MM.1S (cell line): ENCODE results near the gene ARHGAP26.

ENCODE experiments used
- DNase-seq: peaks from one replicate; pipeline ENCODE4 v3.0.0-alpha.2; 2015
- H2AFZ ChIP-seq: fragments of 300-600 bp; sonication (generic); 2 replicates; pipeline ENCODE4 v1.6.0; 2016; ENCODE audit warnings: antibody characterized with exemption, low read length
- H3F3A ChIP-seq: fragments of 300-600 bp; sonication (generic); 2 replicates; pipeline ENCODE4 v1.6.1; 2016; ENCODE audit warnings: mild to moderate bottlenecking, antibody characterized with exemption, low read length, moderate library complexity, mixed read lengths; ENCODE audit not compliant: insufficient read depth
- H3K27ac ChIP-seq: fragments of 300-600 bp; sonication (generic); 2 replicates; pipeline ENCODE4 v1.5.1; 2016; ENCODE audit warnings: mild to moderate bottlenecking, low read length
- H3K27me3 ChIP-seq: fragments of 300-600 bp; sonication (generic); replicated peaks from 2 replicates; pipeline ENCODE4 v1.6.0; 2016; ENCODE audit warnings: low read length; ENCODE audit not compliant: insufficient read depth
- H3K36me3 ChIP-seq: fragments of 300-600 bp; sonication (generic); replicated peaks from 2 replicates; pipeline ENCODE4 v1.6.1; 2016; ENCODE audit warnings: mild to moderate bottlenecking, low read length, mixed read lengths; ENCODE audit not compliant: insufficient read depth
- H3K4me1 ChIP-seq: fragments of 300-600 bp; sonication (generic); 2 replicates; pipeline ENCODE4 v1.6.1; 2016; ENCODE audit warnings: low read length, mixed read lengths
- H3K4me2 ChIP-seq: fragments of 300-600 bp; sonication (generic); 2 replicates; pipeline ENCODE4 v1.6.0; 2016; ENCODE audit warnings: low read depth, low read length
- H3K4me3 ChIP-seq: fragments of 300-600 bp; sonication (generic); 2 replicates; pipeline ENCODE4 v1.5.1; 2016; ENCODE audit warnings: low read length, mixed read lengths
- H3K79me2 ChIP-seq: fragments of 300-600 bp; sonication (generic); 2 replicates; pipeline ENCODE4 v1.6.1; 2016; ENCODE audit warnings: mixed run types, low read length, mixed read lengths
- H3K9ac ChIP-seq: fragments of 300-600 bp; sonication (generic); 2 replicates; pipeline ENCODE4 v1.6.1; 2016; ENCODE audit warnings: low read length, mixed read lengths
- H3K9me2 ChIP-seq: fragments of 300-600 bp; sonication (generic); replicated peaks from 2 replicates; pipeline ENCODE4 v1.6.1; 2016; ENCODE audit warnings: mild to moderate bottlenecking, low read length, mixed read lengths; ENCODE audit not compliant: insufficient read depth
- H3K9me3 ChIP-seq: fragments of 300-600 bp; sonication (generic); replicated peaks from 2 replicates; pipeline ENCODE4 v1.6.1; 2016; ENCODE audit warnings: mild to moderate bottlenecking, low read length, mixed read lengths; ENCODE audit not compliant: insufficient read depth
- H4K20me1 ChIP-seq: fragments of 300-600 bp; sonication (generic); 2 replicates; pipeline ENCODE4 v1.6.1; 2016; ENCODE audit warnings: mild to moderate bottlenecking, low read length, moderate library complexity, mixed read lengths; ENCODE audit not compliant: insufficient read depth
- CTCF ChIP-seq: fragments of 300-600 bp; sonication (generic); IDR thresholded peaks from 2 replicates; pipeline ENCODE4 v1.5.1; 2016; ENCODE audit warnings: antibody characterized with exemption, low read length, mixed read lengths
- EZH2 ChIP-seq: fragments of 300-600 bp; sonication (generic); optimal IDR thresholded peaks from 2 replicates; pipeline ENCODE3; 2017; ENCODE audit warnings: low read depth, mild to moderate bottlenecking, antibody characterized with exemption, low read length, mixed read lengths
- EZH2phosphoT487 ChIP-seq: fragments of 300-600 bp; sonication (generic); IDR thresholded peaks from 2 replicates; pipeline ENCODE4 v1.6.1; 2018; ENCODE audit warnings: antibody characterized with exemption, low read length

The ARHGAP26 gene

GRCh38 chr5:143026380-143026779 is 256.2 kb downstream of the ARHGAP26 start:
- H3K4me1 ChIP-seq = peaks cover 13% of the 10 kb centered on the region
- H3F3A ChIP-seq = no peaks in the 10 kb centered on the region
- H3K9ac ChIP-seq = no peak overlapping the region
- no peaks in the 10 kb centered on the region for H3K9me2 ChIP-seq
- no peak for DNase-seq
- H3K4me2 ChIP-seq = no peak overlapping the region
- TF ChIP-seq CTCF (no peak), EZH2phosphoT487 (no peak), EZH2 (no peak)
- H3K36me3 ChIP-seq = no peaks in the 10 kb centered on the region
- H4K20me1 ChIP-seq = no peaks in the 10 kb centered on the region
- H3K27ac ChIP-seq = no peak overlapping the region
- no peaks in the 10 kb centered on the region for H3K27me3 ChIP-seq
- H2AFZ ChIP-seq = no peak overlapping the region
- no peaks in the 10 kb centered on the region for H3K9me3 ChIP-seq
- no peaks in the 10 kb centered on the region for H3K79me2 ChIP-seq
- no peak overlapping the region for H3K4me3 ChIP-seq

- no peaks in the 10 kb centered on the region for H3K36me3 ChIP-seq
- no peaks in the 10 kb centered on the region for H3K9me3 ChIP-seq
- peaks cover 13% of the 10 kb centered on the region for H3K4me1 ChIP-seq
- H2AFZ ChIP-seq = no peak overlapping the region
- no peaks in the 10 kb centered on the region for H3F3A ChIP-seq
- H3K9me2 ChIP-seq = no peaks in the 10 kb centered on the region
- DNase-seq = no peak
- H3K4me3 ChIP-seq = no peak overlapping the region
- H3K27me3 ChIP-seq = no peaks in the 10 kb centered on the region
- no peaks in the 10 kb centered on the region for H3K79me2 ChIP-seq
- no peak overlapping the region for H3K9ac ChIP-seq
- no peak overlapping the region for H3K4me2 ChIP-seq
- no peak for TF ChIP-seq CTCF
- no peak for TF ChIP-seq EZH2
- no peak overlapping the region for H3K27ac ChIP-seq
- H4K20me1 ChIP-seq = no peaks in the 10 kb centered on the region
Measured at GRCh38 chr5:143029293-143029692, 259.1 kb downstream of the ARHGAP26 start.

- no peak overlapping the region for H2AFZ ChIP-seq
- H3K27me3 ChIP-seq = no peaks in the 10 kb centered on the region
- no peak overlapping the region for H3K4me3 ChIP-seq
- no peaks in the 10 kb centered on the region for H4K20me1 ChIP-seq
- H3K36me3 ChIP-seq = no peaks in the 10 kb centered on the region
- H3K4me2 ChIP-seq = peak overlapping the region; percentile 15; the same call in 1 of the 2 replicates
- no peak overlapping the region for H3K27ac ChIP-seq
- H3K9ac ChIP-seq = no peak overlapping the region
- H3K9me3 ChIP-seq = no peaks in the 10 kb centered on the region
- TF ChIP-seq CTCF (peak; percentile 15; the same call in 1 of the 2 replicates), EZH2 (no peak)
- no peaks in the 10 kb centered on the region for H3K9me2 ChIP-seq
- H3K4me1 ChIP-seq = peaks cover 13% of the 10 kb centered on the region
- no peaks in the 10 kb centered on the region for H3F3A ChIP-seq
- no peaks in the 10 kb centered on the region for H3K79me2 ChIP-seq
- no peak for DNase-seq
Measured at GRCh38 chr5:143030349-143030748, 260.2 kb downstream of the ARHGAP26 start.
